A172 (cell line): ENCODE results near the gene CES3. TPM values are rescaled to one million over a fixed set of nuclear protein-coding genes. Genes with fewer than 3 reads are reported as not detected.

Experiments
- DNase-seq: peaks from one replicate; pipeline ENCODE4 v3.0.0-alpha.2; 2015; ENCODE audit warnings: low spot score
- total RNA-seq: library from RNA; depleted of rRNA; stranded (reverse); fragments of >200 nt; shearing (Covaris generic); gene quantifications from 2 replicates; pipeline ENCODE4 v1.2.3, GENCODE V29; 2014; rRNA removed

Gene CES3
- total RNA-seq, 1 experiment from 2014 or later = 0.05 TPM

DNA sequence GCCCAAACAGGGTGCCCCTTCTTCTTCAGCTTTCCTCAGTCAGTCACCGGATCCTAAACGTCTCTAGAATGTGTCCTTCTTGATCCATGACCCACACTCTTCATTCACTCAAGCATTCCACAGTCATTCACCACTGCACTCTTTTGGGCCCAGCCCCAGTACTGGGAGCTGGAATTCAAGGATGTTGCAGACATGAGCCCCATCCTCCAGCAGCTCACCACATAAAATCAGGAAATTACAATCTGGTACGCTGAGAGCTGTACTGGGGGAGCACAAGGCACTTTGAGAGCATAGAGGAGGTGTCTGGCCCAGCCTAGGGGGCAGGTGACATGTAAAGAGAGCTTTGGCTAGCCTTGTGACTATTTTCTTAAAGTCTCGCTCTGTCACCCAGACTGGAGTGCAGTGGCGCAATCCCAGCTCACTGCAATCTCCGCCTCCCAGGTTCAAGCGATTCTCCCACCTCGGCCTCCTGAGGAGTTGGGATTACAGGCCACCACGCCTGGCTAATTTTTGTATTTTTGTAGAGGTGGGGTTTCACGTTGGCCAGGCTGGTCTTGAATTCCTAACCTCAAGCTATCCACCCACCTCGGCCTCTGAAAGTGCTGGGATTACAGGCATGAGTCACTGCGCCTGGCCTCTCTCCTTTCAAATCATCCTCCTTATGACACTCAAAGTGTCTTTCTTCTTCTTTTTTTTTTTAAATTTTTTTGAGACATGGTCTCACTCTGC, 46.0 kb downstream of the CES3 start:
- no peak for DNase-seq

- no peak for DNase-seq
Measured at GRCh38 chr16:67009158-67009557, 48.1 kb downstream of the CES3 start.

GRCh38 chr16:67011274-67011673, 50.2 kb downstream of the CES3 start:
- DNase-seq = no peak

- DNase-seq = no peak
Measured at GRCh38 chr16:67013233-67013822, 52.3 kb downstream of the CES3 start.

DNA sequence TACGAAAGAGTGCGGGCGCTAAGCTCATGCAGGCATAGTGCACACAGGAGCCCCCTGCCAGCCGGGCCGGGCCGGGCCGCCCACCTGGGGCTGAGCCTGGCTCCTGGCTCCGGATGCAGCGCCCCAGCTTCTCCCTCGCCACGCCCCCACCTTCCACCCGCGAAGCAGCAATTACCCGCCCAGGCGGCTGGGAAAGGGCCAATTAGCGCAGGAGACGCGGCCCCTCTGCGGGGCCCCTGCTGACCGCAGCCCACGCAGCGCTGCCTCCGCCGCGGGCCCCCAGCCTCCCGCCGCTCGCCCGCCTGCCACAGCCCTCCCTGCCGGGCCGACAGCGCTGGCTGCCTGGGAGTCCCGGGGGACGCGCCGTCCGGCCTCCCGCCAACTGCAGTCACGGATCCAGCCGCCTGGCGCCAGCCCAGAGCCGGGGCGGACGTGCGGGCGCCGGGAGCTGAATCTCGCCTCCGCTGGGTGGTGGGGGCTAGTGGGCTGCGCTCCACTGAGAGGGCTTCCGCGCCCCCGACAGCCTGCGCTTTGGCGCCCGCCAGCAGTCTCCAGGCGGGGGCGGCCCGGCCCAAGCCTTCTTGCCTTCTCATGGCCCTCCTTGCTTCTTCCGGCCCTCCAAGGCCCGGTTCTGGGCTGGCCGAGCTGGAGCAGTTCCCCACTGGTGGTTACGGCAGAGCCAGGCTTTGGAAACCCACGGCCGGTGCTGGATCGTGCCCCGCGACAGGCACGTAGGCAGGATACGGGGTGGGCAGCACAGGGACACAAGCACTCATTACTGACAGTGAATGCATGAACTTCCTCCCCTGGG, 53.0 kb downstream of the CES3 start:
- no peak for DNase-seq

DNA sequence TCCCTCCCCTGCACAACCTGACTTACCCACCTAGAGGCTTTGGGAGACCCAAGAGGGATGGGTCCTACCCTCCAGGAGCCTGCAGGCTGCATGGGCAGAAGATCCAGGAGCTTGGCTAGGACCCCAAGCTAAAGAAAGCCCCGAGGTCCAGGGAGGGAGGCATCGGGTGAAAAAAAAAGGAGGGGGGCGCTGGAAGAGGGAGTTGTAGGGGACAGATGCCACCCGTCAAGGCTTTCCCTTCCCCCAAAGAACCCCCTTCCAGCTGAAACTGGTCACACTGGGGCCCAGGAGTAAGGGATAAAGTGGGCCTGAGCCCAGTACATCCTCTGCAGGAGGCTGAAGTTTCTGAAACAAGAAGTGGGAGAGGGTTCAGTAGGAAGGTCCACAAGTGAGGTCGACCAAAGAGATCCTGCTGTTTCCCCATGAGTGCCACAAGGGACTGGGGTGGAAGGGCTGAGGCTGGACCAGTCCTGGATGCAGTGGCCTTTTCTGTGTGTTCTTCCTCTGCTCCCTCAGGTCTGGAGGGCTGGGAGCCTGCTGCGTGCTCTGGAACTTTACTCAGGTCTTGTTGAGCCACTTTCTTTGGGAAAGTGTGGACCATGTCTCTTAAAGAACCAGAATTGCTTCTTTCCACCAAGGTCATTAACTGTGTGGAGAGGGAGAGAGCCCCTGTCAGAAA, 53.7 kb downstream of the CES3 start:
- DNase-seq = no peak

GRCh38 chr16:67015313-67015731, 54.3 kb downstream of the CES3 start:
- DNase-seq = no peak

DNA sequence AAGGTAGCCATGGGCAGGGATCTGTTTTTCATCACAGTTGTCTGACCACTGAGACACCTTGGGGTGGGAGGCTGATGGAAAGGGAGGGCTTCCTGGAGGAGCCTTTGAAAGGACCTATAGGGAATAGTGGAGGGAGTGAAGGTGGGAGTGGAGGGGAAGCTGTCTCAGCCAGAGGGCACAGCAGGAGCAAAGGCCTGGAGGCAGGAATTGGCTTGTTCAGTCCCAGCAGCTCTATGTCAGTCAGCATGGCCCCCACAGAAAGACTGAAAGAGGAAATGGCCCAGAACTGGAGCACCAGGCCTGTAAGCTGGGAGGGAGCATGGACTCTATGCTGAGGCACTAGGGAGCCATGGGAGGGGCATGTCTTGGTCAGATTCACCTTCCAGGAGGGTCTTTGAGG, 55.1 kb downstream of the CES3 start:
- no peak for DNase-seq

GRCh38 chr16:67016681-67017420, 55.8 kb downstream of the CES3 start:
- no peak for DNase-seq

DNA sequence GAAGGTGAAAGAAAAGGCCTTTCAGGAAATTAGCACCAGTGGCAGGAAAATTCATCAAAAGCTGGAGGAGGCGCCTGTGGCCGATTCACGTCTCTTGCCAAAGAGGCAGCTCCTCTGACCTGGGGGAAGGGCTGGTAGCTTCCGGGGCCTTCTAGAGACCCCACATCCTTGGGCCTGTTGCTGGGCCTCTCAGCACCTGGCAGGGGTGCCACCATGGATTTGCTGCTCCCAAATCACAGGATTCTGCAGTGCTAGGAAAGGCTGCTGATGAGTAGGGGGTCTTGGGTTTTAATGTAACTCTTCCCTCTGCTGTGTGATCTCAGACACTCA, 56.3 kb downstream of the CES3 start:
- DNase-seq = no peak

DNA sequence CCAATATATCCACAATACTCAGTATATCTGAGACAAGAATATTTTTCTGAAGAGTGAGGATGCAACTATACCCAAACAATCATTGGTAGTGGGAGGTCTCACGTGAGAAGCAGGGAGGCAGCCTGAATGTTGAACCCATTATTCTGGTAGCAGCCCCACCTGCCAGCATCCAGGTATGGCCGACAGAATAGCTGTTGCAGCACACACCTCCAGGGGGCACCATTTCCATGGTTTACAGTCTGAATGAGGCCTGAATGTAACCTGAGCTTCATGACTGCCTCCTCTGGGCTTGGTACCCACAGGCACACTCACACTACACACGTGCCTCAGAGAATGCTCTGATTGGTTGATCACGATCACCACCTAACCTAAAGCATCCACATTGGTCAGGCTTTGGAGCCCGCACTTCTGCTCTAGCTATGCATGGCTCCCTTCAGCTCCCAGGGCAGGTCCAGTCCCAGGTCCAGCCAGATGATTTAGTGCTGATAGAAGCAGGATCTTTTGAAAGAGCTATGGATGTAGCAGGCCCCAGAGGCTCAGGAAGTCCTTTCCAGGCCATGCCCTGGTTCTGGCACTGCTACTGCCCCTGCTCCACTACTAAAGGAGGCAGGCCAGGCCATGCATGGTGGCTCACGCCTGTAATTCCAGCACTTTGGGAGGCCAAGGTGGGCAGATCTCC, 56.9 kb downstream of the CES3 start:
- DNase-seq = peak; percentile 97

DNA sequence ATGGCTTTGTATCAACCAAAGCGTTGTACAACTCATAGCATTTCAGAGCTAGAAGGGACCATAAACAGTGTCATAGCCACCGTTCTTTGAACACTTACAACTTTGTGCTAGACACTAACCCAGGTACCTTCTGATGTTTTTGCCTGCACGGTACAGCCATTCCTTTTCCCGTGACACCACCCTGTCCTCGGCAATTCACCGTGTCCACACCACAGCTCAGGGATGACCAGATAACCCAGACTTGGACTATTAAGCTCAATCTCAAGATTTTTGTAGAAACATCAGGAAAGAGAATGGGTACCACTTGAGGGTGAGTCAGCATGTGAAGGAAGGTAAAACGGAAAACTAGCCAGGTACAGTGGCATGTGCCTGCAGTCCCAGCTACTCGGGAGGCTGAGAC, 58.1 kb downstream of the CES3 start:
- DNase-seq = no peak

GRCh38 chr16:67021321-67021720, 60.3 kb downstream of the CES3 start:
- no peak for DNase-seq

DNA sequence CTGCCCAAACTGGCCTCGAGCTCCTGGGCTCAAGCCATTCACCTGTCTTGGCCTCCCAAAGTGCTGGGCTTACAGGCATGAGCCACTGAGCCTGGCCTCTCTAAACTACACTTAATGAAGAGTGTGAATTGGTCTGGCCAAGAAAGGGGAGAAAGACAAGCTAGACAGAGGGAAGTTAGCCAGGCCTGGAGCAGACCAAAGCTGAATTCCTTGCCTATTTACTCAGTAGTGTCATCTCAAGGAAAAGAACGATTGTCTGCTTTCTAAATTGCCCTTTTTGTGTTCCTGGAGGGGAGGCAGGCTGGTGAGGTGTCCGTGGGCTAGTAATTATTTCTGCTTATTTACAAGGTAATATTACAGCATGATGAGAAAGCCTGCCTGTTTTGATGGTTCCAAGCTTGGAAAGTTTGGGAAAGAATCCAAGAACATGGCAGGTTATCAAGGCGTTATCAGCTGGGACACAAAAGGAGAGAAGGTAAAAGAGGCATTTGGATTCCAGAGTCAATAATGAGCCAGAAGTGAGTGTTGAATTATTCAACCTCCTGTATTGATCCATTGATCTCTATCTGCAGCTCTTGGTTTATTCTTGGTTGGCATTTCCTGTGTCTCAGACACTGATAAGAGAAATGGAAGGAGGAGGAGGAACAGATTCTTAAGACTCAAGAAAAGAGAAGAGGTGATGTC, 61.6 kb downstream of the CES3 start:
- no peak for DNase-seq

- no peak for DNase-seq
Measured at GRCh38 chr16:67023689-67024088, 62.6 kb downstream of the CES3 start.

Other genes with a start within 250 kb of the CES3 start
- gene DYNC1LI2, start 209.7 kb upstream of the CES3 start, total RNA-seq = 57.1 and 59.0 TPM in 2 replicates
- gene TERB1, start 159.7 kb upstream of the CES3 start, total RNA-seq = 0.07 TPM in 1 of 2 replicates, not detected in the other
- gene NAE1, start 130.3 kb upstream of the CES3 start, total RNA-seq = 103 and 137 TPM in 2 replicates
- gene CA7, start 116.9 kb upstream of the CES3 start, total RNA-seq = not detected in 2 replicates
- 11.8 and 16.7 TPM in 2 replicates for gene PDP2, start 80.8 kb upstream of the CES3 start, total RNA-seq
- not detected in 2 replicates for gene CDH16, start 42.4 kb upstream of the CES3 start, total RNA-seq
- 1.0 and 2.8 TPM in 2 replicates for gene RRAD, start 35.7 kb upstream of the CES3 start, total RNA-seq
- gene CIAO2B, start 26.9 kb upstream of the CES3 start, total RNA-seq = 150 and 174 TPM in 2 replicates
- 19.7 TPM in 2 replicates for gene CES2, start 25.8 kb upstream of the CES3 start, total RNA-seq
- not detected in 2 replicates for gene CES4A, start 27.3 kb downstream of the CES3 start, total RNA-seq
- gene CBFB, start 67.9 kb downstream of the CES3 start, total RNA-seq = 72.3 and 89.4 TPM in 2 replicates
- 21.7 and 26.4 TPM in 2 replicates for gene PHAF1, start 148.7 kb downstream of the CES3 start, total RNA-seq
- gene B3GNT9, start 189.7 kb downstream of the CES3 start, total RNA-seq = 63.0 and 65.1 TPM in 2 replicates
- 28.9 and 36.1 TPM in 2 replicates for gene TRADD, start 198.6 kb downstream of the CES3 start, total RNA-seq
- gene FBXL8, start 198.7 kb downstream of the CES3 start, total RNA-seq = 7.3 and 9.0 TPM in 2 replicates
- gene HSF4, start 203.5 kb downstream of the CES3 start, total RNA-seq = 5.8 and 10.9 TPM in 2 replicates
- gene NOL3, start 209.3 kb downstream of the CES3 start, total RNA-seq = 11.2 and 19.6 TPM in 2 replicates
- gene MATCAP1, start 222.7 kb downstream of the CES3 start, total RNA-seq = 15.6 and 17.5 TPM in 2 replicates
- 0.12 and 0.50 TPM in 2 replicates for gene EXOC3L1, start 228.9 kb downstream of the CES3 start, total RNA-seq
- 99.6 and 115 TPM in 2 replicates for gene E2F4, start 230.9 kb downstream of the CES3 start, total RNA-seq
- 0.24 and 0.48 TPM in 2 replicates for gene ELMO3, start 237.9 kb downstream of the CES3 start, total RNA-seq